HG03045 (cell line): Measurements from ENCODE around the gene ATP2A2.
"Not testable (repeated sequence)": the region's sequence is repeated elsewhere in the genome, so short reads cannot be mapped to it uniquely, and the experiment has no call there.

Experiments
- ATAC-seq: cut with Tn5 transposase; IDR thresholded peaks from one replicate; pipeline ENCODE4 v1.9.1; 2021; ENCODE audit warnings: mild to moderate bottlenecking, moderate library complexity; ENCODE audit not compliant: unreplicated experiment

Gene ATP2A2

DNA sequence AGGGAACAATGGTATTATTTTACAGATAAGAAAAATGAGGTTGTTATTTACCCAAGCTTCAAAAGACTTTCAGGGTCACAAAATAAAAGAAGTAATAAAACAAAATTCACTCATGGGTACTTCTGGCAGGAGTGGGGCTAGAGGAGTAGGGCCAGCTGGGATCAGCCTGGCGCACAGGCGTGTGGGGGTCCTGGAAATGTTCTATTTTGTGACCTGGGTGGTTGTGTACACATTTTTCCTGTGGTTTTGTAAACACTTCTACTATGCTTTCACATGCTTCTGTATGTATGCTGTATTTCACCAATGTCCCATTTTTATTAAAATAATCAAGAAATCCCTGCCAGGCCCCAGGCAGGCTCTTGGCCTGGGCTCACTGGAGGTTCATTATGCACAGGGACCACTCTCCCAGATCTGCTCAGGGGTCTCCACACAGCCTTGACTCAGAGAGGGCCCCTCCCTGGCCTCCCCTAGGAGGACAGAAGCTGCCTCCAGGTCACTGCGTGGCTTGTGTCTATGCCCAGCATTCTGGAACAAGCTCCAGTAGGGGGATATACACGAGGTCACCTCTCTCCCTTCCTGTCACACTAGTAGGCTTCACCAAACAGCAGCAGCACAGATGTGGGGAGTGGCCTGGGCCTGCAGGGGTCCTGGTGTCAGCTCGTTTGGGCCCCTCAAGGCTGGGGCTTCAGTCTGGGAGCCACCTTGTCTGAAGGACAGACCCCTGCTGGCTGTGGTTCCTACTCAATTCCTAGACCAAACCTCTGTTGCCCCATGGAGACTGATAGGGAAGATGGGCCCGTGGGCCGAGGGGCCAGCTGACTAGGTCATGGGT is 84.7 kb downstream of the ATP2A2 start:
- no peak for ATAC-seq

GRCh38 chr12:110366321-110367142 is 85.5 kb downstream of the ATP2A2 start:
- no peak for ATAC-seq

GRCh38 chr12:110367181-110367864 is 86.3 kb downstream of the ATP2A2 start:
- ATAC-seq: no peak

DNA sequence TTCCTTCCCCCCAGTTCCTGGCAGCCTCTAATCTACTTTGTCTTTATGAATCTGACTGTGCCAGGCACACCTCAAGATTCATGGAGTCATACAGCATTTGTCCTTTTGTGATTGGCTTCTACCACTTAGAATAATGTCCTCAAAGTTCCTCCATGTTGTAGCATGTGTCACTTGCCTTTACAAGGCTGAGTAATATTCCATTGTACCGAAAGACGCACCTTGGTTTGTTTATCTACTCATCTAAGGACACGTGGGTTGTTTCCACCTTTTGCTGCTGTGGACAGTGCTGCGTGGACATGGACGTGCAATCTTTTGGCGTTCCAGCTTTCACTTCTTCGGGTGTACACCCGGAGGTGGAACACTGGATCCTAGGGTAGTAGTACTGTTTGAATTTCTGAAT is 88.9 kb downstream of the ATP2A2 start:
- no peak for ATAC-seq

DNA sequence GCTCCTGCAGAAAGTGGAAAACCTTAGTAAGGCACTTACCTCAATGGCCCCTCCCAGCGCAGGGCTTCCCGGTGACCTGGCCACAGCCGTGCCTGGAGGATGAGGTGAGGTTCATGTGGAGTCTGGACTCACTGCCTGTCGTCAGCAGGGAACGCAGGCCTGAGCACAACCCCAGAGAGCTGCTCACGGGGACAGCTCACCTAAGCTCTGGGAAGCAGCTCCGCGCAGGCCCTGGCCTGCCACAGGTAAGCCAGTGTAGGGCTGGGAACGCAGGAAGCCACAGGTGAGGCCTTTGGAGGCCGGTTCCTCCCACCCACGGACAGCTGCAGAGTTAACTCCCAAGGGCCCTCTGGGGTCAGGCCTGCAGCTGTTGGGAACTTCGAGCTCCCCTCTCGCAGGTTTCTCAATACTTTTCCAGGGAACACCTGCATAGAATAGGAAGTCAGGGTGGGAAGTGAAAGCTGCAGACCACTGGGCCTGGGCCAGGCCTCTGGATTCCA is 89.7 kb downstream of the ATP2A2 start:
- no peak for ATAC-seq

DNA sequence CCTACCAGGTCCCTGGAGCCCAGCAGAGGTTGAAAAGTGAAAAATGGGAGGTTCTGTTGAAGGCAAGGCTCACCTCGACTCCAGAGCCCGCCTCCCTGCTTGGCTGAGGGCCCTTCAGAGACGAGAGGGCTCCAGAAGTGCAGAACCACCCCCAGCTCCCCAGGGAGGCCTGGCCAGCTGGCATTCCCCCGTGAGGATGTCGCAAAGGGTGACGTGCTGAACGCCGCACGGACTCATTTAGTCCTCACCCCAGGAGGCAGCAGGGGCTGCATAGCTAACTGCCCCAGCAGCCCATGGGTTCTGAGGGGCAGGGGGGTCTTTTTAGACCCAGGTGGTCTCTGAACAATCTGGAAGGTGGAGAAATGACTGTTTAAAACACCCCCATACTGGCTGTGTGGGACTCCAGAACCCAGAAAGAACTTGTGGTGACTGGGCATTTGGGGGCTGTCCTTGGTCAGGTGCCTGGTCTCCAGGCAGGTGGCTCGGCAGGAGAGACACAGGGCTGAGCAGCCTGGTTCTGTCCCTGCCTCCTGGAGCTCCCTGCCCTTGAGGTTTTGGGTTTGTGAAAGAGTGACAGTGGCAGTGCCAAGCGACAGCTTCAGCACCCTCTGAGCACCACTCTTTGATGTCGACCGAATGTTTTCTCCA is 90.5 kb downstream of the ATP2A2 start:
- no peak for ATAC-seq

- ATAC-seq: no peak
Observed at GRCh38 chr12:110372056-110372425, 91.0 kb downstream of the ATP2A2 start.

- ATAC-seq: no peak
Observed at GRCh38 chr12:110373025-110373424, 92.0 kb downstream of the ATP2A2 start.

- no peak for ATAC-seq
Observed at GRCh38 chr12:110373425-110373824, 92.4 kb downstream of the ATP2A2 start.

GRCh38 chr12:110373962-110374611 is 93.0 kb downstream of the ATP2A2 start:
- no peak for ATAC-seq

DNA sequence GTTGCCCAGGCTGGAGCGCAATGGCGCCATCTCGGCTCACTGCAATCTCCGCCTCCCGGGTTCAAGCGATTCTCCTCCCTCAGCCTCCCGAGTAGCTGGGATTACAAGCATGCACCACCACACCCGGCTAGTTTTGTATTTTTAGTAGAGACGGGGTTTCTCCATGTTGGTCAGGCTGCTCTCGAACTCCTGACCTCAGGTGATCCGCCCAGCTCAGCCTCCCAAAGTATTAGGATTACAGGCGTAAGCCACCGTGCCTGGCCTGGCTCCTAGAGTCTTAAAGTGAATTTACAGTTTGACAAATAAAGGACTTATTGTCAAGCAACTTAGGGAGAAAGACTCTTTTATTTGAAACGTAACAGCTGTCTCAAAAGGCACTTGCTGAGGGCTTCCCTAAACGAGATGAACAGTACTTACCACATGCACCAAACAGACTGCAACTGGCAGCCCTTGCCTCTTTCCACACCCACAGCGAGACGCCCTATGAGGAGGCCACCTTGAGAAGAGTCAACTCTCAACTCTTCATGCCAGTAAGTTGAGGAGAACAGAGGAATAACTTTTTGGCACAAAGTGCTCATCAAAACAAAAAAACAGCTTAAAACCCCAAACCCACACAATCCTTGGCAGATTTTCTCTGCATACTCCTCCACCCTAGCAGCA is 97.2 kb downstream of the ATP2A2 start:
- ATAC-seq: not testable (repeated sequence)

- no peak for ATAC-seq
Observed at GRCh38 chr12:110379197-110379596, 98.2 kb downstream of the ATP2A2 start.

DNA sequence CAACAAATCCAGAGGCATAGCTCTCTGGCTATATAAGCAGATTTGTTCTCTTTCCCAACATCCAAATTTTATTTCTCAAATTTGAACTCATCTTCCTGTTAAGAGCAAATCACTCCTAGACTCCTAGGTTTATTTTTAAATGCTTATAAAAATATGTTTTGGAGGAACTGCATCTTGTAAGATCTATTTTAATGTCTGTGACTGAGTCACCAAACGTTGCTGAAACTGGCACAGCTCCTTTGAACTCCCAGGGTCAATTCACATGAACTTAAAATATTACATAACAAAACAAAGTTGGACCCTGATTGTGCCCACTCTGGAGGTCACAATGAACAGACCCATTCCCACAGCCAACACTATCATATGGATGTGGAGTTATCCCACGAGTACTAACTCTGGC is 98.6 kb downstream of the ATP2A2 start:
- no peak for ATAC-seq

DNA sequence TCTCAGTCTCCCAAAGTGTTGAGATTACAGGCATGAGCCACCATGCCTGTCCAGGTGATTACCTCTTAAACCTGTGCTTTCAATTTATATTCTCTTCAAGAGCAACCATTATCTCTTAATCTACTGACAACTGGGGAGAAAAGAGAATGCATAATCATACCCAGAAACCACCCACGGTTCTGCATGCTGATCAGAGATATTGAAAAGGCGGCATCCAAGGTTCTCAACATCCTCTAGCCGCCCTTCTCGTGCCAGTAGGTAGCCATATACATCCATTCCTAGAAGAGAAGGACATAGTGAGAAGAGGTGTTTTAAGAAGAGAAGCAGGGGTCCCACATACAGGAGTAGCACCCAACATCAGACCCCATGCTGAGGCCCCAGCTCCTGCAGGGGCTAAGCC is 101.6 kb downstream of the ATP2A2 start:
- ATAC-seq: no peak
